Bronchial epithelial cell (primary cell): ENCODE data around the gene SERGEF. TPM values are rescaled to one million over a fixed set of nuclear protein-coding genes. Genes with fewer than 3 reads are reported as not detected.
A peak's percentile ranks its signal among the peaks of the same experiment; 100 is the strongest.

Source experiments
- DNase-seq: peaks from one replicate; pipeline ENCODE4 v3.0.0-alpha.2; 2010; ENCODE audit warnings: low read depth
- FAIRE-seq: peaks from 2 replicates; lab custom pipeline; 2011; peaks lifted over from hg19 to GRCh38; lab: Jason Lieb, UNC
- H3K27me3 ChIP-seq: 2 replicates; pipeline ENCODE4 v1.5.1; 2011; ENCODE audit warnings: low read length; ENCODE audit not compliant: control insufficient read depth, insufficient read depth
- H3K36me3 ChIP-seq: 2 replicates; pipeline ENCODE4 v1.5.1; 2011; ENCODE audit warnings: low read length; ENCODE audit not compliant: control insufficient read depth, insufficient read depth
- H3K4me3 ChIP-seq: 2 replicates; pipeline ENCODE4 v1.5.1; 2011; ENCODE audit warnings: mild to moderate bottlenecking, low read depth, low read length, control low read depth
- CTCF ChIP-seq: IDR thresholded peaks from 2 replicates; pipeline ENCODE4 v1.5.1; 2011; ENCODE audit warnings: mild to moderate bottlenecking, moderate library complexity, low read length, control low read depth, inconsistent platforms; ENCODE audit not compliant: insufficient read depth, severe bottlenecking
- total RNA-seq: library from RNA; depleted of rRNA; stranded (reverse); fragments of >200 nt; gene quantifications from 2 replicates; pipeline ENCODE4 v1.2.1, GENCODE V29; 2014

SERGEF gene
- total RNA-seq, 1 donor from 2014 or later: 29.2 TPM

- no peak overlapping the region for H3K4me3 ChIP-seq
- FAIRE-seq: no peak
- no peaks in the 10 kb centered on the region for H3K36me3 ChIP-seq
- peak; percentile 42 for TF ChIP-seq CTCF
- DNase-seq: peak; percentile 46
- no peaks in the 10 kb centered on the region for H3K27me3 ChIP-seq
Observed at GRCh38 chr11:17846852-17847453, 165.9 kb downstream of the SERGEF start.

GRCh38 chr11:17845431-17845881 lies 167.4 kb downstream of the SERGEF start:
- Histone ChIP-seq H3K4me3 (no peak overlapping the region), H3K27me3 (no peaks in the 10 kb centered on the region), H3K36me3 (no peaks in the 10 kb centered on the region)
- TF ChIP-seq CTCF: no peak
- DNase-seq (peak; percentile 92), FAIRE-seq (no peak)

- no peak for TF ChIP-seq CTCF
- H3K36me3 ChIP-seq: no peaks in the 10 kb centered on the region
- FAIRE-seq (no peak), DNase-seq (peak; percentile 62)
- H3K27me3 ChIP-seq: no peaks in the 10 kb centered on the region
- H3K4me3 ChIP-seq: no peak overlapping the region
Observed at GRCh38 chr11:17840101-17840548, 172.7 kb downstream of the SERGEF start.

GRCh38 chr11:17839450-17839849 lies 173.4 kb downstream of the SERGEF start:
- Histone ChIP-seq H3K27me3 (no peaks in the 10 kb centered on the region), H3K36me3 (no peaks in the 10 kb centered on the region), H3K4me3 (no peak overlapping the region)
- no peak for DNase-seq
- no peak for TF ChIP-seq CTCF
- FAIRE-seq: no peak

GRCh38 chr11:17838102-17838501 lies 174.7 kb downstream of the SERGEF start:
- Histone ChIP-seq H3K27me3 (no peaks in the 10 kb centered on the region), H3K36me3 (no peaks in the 10 kb centered on the region), H3K4me3 (no peak overlapping the region)
- no peak for DNase-seq
- no peak for TF ChIP-seq CTCF
- FAIRE-seq: no peak

- FAIRE-seq: no peak
- Histone ChIP-seq H3K27me3 (no peaks in the 10 kb centered on the region), H3K4me3 (no peak overlapping the region), H3K36me3 (no peaks in the 10 kb centered on the region)
- DNase-seq: no peak
- no peak for TF ChIP-seq CTCF
Observed at GRCh38 chr11:17831883-17832282, 181.0 kb downstream of the SERGEF start.
